Astrocyte of the cerebellum (primary cell): ENCODE measurements around the gene NUP98.
"Not testable (repeated sequence)": the region's sequence is repeated elsewhere in the genome, so short reads cannot be mapped to it uniquely, and the experiment has no call there.

Experiments
- DNase-seq: peaks from one replicate; pipeline ENCODE4 v3.0.0-alpha.2; 2011; ENCODE audit warnings: low read depth
- H3K4me3 ChIP-seq: 2 replicates; pipeline ENCODE4 v1.5.1; 2011; ENCODE audit warnings: mild to moderate bottlenecking, low read depth, low read length, moderate library complexity
- in situ Hi-C: cut with HindIII; loops from 2 replicates; pipeline ENCODE4 v1.10.0; 2017; ENCODE audit warnings: low sequenced_read_pairs
- TF ChIP-seq, protein P1 (sequence below): IDR thresholded peaks from 2 replicates; pipeline ENCODE4 v1.5.1; 2012; ENCODE audit warnings: low read length, low read depth, moderate library complexity, mild to moderate bottlenecking; ENCODE audit errors: missing control alignments

Gene NUP98

DNA sequence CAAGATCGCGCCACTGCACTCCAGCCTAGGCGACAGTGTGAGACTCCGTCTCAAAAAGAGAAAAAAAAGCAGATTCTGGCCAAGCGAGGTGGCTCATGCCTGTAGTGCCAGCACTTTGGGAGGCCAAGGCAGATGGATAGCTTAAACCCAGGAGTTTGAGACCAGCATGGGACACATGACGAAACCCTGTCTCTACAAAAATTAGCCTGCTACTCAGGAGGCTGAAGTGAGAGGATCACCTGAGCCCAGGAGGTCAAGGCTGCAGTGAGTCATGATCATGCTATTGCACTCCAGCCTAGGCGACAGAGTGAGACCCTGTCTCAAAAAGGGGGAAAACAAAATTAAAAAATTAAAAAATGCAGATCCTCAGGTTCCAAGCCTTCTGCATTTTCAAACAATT lies 25.0 kb upstream of the NUP98 start:
- TF ChIP-seq, protein P1, sequence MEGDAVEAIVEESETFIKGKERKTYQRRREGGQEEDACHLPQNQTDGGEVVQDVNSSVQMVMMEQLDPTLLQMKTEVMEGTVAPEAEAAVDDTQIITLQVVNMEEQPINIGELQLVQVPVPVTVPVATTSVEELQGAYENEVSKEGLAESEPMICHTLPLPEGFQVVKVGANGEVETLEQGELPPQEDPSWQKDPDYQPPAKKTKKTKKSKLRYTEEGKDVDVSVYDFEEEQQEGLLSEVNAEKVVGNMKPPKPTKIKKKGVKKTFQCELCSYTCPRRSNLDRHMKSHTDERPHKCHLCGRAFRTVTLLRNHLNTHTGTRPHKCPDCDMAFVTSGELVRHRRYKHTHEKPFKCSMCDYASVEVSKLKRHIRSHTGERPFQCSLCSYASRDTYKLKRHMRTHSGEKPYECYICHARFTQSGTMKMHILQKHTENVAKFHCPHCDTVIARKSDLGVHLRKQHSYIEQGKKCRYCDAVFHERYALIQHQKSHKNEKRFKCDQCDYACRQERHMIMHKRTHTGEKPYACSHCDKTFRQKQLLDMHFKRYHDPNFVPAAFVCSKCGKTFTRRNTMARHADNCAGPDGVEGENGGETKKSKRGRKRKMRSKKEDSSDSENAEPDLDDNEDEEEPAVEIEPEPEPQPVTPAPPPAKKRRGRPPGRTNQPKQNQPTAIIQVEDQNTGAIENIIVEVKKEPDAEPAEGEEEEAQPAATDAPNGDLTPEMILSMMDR: no peak
- in situ Hi-C loops: no loop called here
- no peak overlapping the region for H3K4me3 ChIP-seq
- DNase-seq: no peak

DNA sequence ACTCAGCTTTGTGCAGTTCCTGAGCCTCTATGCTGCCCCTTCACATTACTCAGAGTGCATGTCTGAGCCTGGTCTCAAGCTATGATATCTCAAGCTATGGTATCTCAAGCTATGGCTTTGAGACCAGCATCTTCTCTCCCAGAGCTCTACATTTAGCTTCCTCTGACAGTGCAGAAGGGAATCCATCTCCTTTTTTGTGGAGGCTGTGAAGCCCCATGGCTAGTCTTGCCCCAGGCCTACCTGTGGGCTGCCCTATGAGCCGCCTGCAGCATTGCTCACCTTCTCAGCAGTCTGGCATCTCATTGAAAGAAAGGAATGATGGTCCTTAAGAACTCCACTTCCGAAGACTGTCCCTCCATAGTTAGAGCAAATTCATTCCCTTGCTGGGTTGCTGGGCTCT lies 23.6 kb upstream of the NUP98 start:
- no peak for DNase-seq
- H3K4me3 ChIP-seq: no peak overlapping the region
- TF ChIP-seq, protein P1: no peak
- in situ Hi-C loops: no loop called here

DNA sequence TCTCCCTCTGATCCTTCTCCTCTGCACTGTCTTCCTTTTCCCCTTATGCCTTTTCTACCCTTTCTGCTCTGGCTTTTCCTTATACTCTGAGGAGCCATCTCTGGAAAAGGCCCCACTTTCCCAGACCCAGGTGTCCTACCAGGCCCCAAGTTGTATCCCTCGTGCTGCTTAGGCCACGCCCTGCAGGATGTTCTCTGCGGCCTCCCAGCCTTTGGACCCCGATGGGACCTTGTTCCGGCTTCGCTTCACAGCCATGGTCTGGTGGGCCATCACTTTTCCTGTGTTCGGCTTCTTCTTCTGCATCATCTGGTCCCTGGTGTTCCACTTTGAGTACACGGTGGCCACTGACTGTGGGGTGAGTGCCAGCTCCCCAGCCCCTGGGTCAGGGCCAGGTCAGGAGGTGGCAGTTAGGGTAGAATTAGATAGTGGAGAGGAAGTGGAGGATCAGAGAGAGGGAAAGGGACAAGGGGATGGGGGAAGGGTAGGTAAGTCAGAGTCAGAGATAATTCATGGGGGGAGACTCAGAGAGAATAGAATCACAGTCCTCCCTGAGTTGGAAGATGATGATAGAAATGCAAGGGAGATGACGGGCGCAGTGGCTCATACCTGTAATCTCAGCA lies 19.9 kb upstream of the NUP98 start:
- in situ Hi-C loops: no loop called here
- no peak for DNase-seq
- H3K4me3 ChIP-seq: no peak overlapping the region
- TF ChIP-seq, protein P1: no peak

DNA sequence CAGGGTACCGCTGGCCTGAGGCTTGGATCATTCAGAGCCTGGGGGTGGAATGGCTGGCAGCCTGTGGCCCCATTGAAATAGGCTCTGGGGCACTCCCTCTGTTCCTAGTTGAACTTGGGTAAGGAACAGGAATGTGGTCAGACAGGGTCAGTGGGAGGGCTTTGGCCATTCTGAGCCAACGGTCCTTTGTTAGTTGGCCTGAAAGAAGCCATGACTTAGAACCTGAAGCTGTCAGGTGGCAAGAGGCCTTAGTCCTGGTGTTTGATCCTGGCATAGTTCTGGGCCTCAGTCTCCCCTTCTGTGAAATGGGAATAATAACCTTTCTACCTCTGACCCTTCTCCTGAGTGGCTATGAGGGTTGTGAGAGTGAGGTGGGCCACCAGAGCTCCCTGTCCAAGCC lies 19.3 kb upstream of the NUP98 start:
- H3K4me3 ChIP-seq: no peak overlapping the region
- DNase-seq: no peak
- TF ChIP-seq, protein P1: no peak
- in situ Hi-C loops: no loop called here

DNA sequence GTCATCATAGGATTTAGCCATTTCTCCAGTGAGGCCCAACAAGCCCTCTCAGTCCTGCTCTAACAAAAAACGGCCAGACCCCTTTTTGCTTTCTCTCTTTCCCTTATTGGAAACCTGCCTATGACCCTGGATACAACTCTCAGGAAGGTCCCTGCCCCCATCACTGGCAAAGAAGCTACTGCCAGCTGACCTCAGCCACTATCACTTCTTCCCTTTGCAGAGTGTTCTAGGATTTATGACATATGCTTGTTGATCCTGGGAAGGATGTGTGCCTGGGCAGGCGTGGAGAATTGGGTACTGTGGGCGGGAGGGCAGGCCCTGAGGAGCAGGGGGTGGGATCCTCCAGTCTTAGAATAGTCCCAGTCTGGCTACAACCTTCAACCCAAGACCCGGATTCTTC lies 18.5 kb upstream of the NUP98 start:
- DNase-seq: no peak
- H3K4me3 ChIP-seq: no peak overlapping the region
- in situ Hi-C loops: no loop called here
- TF ChIP-seq, protein P1: no peak

DNA sequence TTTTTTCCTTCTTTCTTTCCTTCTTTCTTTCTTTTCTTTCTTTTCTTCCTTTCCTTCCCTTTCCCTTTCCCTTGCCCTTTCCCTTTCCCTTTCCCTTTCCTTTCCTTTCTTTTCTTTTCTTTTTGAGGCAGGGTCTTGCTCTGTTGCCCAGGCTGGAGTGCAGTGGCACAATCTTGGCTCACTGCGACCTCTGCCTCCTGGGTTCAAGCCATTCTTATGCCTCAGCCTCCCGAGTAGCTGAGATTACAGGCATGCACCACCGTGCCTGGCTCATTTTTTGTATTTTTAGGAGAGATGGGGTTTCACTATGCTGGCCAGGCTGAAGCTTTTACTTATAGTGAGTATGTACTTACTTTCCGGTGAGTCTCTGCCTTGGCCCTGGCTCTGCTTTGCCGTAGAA lies 17.5 kb upstream of the NUP98 start:
- DNase-seq, H3K4me3 ChIP-seq, in situ Hi-C loops: not testable (repeated sequence)

DNA sequence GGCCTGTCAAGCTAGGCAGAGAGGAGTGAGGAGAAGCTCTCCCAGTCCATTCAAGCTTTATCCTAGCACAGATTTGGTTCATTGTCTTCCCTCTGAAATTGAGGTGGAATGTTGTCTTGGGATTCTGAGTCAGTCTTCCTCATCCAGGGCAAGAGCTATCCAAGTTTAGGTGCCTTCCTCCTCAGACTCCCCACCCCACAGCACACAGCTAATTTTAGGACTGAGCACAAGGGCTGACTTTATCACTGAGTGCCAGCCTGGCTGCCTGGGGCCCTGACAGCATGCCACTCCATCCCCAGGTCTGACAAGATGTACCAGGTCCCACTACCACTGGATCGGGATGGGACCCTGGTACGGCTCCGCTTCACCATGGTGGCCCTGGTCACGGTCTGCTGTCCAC lies 13.6 kb upstream of the NUP98 start:
- no peak overlapping the region for H3K4me3 ChIP-seq
- TF ChIP-seq, protein P1: no peak
- in situ Hi-C loops: no loop called here
- no peak for DNase-seq
